ENCODE data around the gene OBSCN.
A peak's percentile ranks its signal among the peaks of the same experiment; 100 is the strongest.
"Not testable (repeated sequence)": the region's sequence is repeated elsewhere in the genome, so short reads cannot be mapped to it uniquely, and the experiment has no call there.

The OBSCN gene

DNA sequence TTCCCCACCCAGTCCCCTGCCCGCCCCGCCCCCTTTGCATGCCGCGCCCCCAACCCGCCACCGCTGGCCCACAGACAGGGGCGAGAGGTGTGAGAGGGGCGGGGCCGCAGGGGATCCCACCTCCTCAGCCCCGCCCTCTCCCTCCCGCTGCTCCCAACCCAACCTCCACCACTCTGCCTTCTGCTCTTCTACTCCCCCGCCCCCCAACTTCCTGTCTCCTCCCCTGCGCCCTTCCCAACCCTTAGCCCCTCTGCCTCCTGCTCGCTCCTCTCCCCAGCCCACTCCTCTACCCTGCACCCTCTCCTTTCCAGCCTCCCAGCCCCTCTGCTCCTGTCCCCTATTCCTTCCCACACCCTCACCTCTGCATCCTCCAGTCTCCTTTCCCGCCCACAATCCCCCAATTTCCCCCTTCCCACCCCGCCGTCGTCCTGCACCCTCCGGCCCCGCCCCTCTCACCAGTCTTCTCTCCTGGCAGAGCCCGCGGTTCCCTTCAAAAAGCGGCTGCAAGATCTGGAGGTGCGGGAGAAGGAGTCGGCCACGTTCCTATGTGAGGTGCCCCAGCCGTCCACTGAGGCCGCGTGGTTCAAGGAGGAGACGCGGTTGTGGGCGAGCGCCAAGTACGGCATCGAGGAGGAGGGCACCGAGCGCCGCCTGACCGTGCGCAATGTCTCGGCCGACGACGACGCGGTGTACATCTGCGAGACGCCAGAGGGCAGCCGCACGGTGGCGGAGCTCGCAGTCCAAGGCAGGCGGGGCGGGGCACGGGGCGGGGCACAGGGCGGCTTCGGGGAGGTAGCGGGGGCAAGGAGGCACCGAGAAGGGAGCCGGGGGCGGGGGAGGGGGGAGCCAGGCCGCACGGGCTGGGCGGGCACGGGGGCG, 5.4 kb downstream of the OBSCN start:
- peak; percentile 49 for DNase-seq (ENCODE audit: low read depth)

GRCh38 chr1:228213917-228214808, 6.3 kb downstream of the OBSCN start:
- DNase-seq (ENCODE audit: low read depth), result no peak

DNA sequence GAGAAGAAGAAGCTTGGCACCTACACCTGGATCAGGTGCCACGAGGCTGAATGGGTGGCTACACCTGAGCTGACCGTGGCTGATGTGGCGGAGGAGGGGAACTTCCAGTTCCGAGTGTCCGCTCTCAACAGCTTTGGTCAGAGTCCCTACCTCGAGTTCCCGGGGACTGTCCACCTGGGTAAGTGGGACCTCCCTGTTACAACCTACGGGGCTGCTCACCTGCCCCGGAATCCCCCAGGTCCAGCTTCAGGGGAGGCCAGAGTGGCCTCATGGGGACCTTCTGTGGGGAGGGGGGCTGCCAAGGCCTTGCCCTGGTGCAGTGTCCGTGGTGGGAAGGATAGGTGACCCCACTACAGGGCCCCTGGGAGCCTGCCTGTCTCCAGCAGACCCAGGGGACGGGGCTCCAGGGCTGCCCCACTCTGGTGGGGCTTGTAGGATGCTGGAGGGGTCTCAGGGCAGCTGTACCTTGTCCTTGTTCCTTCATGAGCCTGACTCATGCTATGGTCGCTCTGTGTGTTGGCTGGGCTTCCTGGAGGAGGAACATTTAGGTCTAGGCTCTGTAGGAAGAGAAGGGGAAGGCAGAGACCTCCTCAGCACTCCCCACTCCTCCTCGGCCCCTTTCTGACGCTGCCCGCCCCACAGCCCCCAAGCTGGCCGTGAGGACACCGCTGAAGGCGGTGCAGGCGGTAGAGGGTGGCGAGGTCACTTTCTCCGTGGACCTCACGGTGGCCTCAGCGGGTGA, 7.2 kb downstream of the OBSCN start:
- DNase-seq (ENCODE audit: low read depth), result no peak

GRCh38 chr1:228215663-228216116, 7.8 kb downstream of the OBSCN start:
- DNase-seq (ENCODE audit: low read depth), result no peak

- DNase-seq (ENCODE audit: low read depth), result no peak
Observed at GRCh38 chr1:228216371-228217320, 8.8 kb downstream of the OBSCN start.

- no peak for DNase-seq (ENCODE audit: low read depth)
Observed at GRCh38 chr1:228217551-228218344, 9.9 kb downstream of the OBSCN start.

DNA sequence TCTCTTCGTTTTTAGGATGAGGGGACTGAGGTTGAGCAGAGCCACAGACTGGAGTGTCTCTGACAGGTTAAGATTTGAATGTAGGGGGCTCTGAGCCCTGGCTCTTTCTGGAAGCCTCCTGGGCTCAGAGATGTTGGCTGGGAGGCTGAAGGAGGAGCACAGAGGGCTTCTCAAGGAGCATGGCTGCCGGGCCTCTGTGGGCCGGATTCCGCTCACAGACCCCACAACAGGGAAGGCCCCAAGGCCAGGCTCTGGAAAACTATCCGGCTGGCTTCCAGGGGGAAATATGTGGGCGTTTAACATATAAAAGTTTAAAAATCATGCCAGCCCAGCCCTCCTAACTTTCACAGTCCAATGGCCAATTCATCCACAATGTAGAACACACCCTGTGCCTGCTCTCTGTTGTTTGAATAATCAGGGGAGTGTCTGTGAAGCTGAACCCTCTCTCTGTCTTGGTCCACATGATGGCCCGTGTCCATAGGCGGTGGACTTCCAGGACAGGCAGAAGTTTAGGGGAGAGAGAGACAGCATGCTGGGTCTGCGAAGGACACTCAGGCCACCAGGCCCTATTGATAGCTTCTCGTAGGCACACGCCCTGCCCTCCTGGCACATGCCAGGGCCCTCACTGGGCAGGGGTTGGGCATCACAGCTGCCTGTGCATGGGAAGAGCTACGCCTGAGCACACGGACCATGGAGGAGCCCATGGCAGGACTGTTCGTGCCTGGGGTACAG, 10.8 kb downstream of the OBSCN start:
- no peak for DNase-seq (ENCODE audit: low read depth)

DNA sequence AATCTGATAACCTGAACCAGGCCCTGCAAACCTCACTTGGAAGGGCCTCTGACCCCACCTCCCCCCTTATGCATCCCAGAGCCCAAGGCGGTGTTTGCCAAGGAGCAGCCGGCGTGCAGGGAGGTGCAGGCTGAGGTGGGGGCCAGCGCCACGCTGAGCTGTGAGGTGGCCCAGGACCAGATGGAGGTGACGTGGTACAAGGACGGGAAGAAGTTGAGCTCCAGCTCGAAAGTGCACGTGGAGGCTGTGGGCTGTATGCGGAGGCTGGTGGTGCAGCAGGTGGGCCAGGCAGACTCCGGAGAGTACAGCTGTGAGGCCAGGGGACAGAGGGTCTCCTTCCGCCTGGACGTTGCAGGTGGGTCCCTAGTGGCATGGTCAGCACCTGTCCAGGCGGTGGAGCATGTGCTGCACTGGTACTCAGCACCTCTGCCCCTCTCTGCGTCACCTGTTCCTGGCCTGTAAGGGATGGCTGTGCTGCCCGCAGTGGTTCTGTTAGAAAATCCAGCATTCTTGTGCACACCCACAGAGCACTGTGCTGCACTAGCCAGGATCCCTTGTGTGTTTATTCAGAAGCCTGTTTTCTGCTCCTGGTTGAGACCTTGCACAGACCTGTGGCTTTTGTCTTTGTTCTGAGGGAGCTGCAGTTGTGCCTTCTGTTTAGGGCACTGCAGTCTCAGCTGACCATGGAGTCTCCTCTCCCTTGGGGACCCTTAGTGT, 11.6 kb downstream of the OBSCN start:
- no peak for DNase-seq (ENCODE audit: low read depth)

GRCh38 chr1:228219962-228220780, 12.3 kb downstream of the OBSCN start:
- no peak for DNase-seq (ENCODE audit: low read depth)

GRCh38 chr1:228221097-228221496, 13.3 kb downstream of the OBSCN start:
- DNase-seq (ENCODE audit: low read depth), result not testable (repeated sequence)

DNA sequence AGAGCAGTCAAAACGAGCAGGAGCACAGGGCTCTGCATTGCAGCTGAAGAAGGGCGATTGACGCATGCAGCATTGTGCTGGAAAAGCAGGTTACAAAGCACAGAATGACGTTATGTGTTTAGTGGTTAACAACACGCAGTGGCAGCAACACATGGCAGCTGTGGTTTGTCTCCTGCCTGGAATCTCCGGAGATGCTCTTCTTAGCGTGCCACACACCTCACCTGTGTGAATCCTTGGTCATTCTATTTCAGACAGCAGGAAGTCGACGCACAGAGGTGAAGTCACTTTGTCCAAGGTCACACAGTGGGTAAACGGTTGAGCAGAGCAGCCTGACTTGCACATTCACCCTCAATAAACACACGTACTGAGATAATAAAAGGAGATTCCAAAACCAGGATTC, 14.7 kb downstream of the OBSCN start:
- no peak for DNase-seq (ENCODE audit: low read depth)

DNA sequence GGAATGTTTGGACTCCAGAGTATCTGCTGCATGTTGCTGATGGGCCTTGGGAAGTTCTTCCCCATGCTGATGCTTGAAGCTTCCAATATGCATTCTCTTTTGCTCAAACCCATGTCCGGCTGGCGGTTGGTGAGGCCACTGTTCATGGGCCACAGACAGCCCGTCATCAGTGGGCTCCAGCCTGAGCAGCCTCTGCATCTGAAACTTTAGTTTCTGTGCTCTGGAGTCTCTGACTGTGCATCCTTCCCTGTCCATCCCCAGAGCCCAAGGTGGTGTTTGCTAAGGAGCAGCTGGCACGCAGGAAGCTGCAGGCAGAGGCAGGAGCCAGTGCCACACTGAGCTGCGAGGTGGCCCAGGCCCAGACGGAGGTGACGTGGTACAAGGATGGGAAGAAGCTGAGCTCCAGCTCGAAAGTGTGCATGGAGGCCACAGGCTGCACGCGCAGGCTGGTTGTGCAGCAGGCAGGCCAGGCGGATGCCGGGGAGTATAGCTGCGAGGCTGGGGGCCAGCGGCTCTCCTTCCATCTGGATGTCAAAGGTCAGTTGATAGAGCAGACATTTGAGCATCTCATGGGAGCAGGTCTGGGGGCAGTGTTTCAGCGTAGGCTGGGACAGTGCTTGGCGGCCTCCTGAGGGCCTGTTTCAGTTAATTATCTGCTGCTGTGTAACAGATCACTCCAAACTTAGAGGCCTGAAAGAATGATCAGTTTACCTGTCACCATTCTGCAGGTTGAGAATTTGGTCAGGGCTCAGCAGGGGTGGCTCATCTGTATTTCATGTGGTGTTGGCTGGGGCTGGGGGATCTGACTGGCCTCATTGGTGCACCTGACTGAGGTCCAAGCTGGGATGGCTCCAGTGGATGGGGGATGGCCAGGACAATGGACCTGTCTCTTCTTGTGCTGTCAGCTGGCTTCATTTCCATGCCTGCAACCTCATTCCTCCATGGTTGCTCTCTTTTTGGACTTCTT, 16.6 kb downstream of the OBSCN start:
- no peak for DNase-seq (ENCODE audit: low read depth)

GRCh38 chr1:228225165-228225710, 17.4 kb downstream of the OBSCN start:
- DNase-seq (ENCODE audit: low read depth), result no peak

DNA sequence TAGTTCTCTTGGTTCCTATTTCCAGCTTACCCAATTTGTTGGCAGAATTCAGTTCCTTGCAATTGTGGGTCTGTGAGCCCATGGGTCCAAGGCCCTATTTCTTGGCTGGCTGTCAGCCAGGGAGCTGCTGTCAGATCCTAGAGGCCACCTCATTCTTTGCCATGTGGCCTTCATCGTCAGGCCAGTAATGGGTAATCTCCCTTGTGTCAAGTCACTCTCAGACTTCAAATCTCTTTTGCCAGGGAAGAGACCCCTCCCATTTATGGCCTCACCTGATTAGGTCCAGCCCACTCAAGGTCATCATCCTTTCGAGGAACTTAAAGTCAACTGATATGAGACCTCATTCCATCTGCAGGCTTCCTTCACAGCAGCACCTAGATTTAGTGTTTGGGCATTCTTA, 17.9 kb downstream of the OBSCN start:
- no peak for DNase-seq (ENCODE audit: low read depth)

- no peak for DNase-seq (ENCODE audit: low read depth)
Observed at GRCh38 chr1:228226141-228226874, 18.5 kb downstream of the OBSCN start.

Measured in HS-5 (cell line).